Activated CD4-positive, alpha-beta T cell treated with anti-CD3 and anti-CD28 coated beads, Interleukin-10, Interleukin-2, amounts not matched to agents 100 ng/mL and 50 ng/mL, durations not matched to agents 16 hours and 8 hours (primary cell): Measurements from ENCODE around the gene BHLHE23.

Experiments used
- DNase-seq: peaks from one replicate; pipeline ENCODE4 v3.0.0-alpha.2; 2020

The BHLHE23 gene

DNA sequence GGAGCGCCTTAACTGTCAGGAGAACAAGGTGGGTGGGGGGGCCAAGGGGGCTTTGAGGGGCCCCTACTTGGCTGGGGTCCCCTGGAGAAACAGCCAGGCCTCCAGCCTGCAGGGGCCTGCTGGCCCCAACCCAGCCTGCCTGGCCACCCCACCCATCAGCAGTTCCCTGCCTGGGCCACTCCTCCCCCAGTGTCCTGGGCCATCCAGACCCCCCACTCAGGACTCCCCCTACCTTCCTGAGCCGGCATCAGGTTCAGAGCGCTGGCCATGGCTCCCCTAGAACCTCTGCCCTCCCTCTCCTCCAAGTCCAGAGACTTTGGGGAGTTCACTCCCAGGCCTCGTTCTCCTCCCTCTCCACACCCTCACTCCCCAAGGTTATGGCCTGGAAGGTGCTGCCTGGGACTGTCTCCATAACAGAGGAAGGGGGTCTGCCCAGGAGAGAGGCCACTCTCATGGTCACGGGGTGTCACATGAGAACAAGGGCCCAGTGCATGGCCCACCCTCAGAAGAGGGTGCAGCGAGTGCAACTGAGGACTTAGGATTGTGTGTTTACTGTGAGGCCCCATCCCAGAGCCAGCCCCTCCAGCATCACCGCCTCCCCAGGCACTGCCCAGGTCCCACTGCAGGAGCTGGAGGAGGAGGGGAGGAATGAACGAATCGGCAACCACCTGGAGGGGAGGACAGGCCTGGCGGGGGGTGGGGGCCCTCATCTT lies 48.2 kb downstream of the BHLHE23 start:
- no peak for DNase-seq

DNA sequence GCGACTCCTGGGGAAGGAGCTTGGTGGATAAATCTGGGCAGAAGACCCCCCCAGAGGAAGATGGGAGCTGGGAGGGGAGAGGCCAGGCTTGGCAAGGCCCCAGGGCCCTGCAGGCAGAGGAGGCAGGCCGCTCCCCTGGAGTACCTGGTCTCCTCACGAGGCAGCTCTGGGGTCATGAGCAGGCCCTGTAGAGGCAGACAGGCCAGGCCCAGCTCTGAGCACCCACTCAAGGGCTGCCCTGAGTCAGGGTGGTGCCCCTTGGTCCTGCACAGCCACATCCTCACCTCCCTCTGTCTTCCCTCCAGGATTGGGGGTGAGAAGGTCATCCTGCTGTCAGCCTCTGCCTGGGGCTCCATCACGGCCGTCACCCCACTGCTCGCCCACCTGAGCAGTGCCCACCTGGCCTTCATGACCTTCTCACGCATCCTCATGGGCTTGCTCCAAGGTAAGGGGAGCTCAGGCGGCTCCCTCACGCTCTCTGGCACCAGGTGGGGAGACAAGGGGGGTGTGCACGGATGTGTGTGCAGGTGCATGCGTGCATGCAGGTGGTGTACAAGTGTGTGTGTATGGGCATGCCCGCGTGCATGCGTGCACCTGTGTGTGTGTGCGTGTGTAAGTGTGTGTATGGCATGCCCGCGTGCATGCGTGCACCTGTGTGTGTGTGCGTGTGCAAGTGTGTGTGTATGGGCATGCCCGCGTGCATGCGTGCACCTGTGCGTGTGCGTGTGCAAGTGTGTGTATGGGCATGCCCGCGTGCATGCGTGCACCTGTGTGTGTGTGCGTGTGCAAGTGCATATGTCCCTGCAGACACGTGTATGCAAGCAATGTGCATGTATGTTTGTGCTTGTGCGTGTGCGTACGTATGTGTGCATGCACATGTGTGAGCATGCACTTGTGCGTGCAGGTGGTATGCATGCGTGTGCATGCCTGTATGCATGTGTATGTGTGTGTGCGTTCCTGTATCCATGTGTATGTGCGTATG lies 49.3 kb downstream of the BHLHE23 start:
- DNase-seq, result no peak

DNA sequence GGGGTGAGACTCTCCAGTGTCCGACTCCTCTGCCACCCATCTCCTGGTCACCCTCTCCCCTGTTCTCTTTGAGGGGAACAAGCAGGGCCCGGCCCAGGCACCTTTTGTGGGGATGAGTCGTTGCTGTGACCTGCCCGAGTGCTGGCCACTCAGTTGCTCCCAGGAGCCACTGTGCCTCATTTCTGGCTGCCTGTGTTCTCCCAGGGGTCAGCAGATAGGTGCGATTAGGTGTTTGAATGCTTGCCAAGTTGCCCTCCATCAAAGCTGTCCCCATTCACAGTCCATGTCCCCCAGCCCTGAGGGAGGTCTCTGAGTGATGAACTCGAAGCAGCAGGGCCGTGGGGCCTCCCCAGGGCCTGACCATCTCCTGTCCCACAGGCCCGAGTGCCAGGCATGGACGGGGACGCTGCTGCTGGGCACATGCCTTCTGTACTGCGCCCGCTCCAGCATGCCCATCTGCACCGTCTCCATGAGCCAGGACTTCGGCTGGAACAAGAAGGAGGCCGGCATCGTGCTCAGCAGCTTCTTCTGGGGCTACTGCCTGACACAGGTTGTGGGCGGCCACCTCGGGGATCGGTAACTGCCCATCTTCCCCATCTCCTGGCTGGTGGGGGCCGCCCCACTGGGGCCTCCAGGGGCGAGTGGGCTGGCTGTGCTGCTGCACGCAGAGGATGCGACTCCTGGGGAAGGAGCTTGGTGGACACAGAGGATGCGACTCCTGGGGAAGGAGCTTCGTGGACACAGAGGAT lies 50.2 kb downstream of the BHLHE23 start:
- no peak for DNase-seq
